Left renal cortex interstitium (tissue), 4 donors: ENCODE data around the gene ZBTB8B. TPM values are rescaled to one million over a fixed set of nuclear protein-coding genes. Genes with fewer than 3 reads are reported as not detected.
"Not testable (repeated sequence)": the region's sequence is repeated elsewhere in the genome, so short reads cannot be mapped to it uniquely, and the experiment has no call there.

ENCODE experiments used
- DNase-seq, 4 donors: peaks; one replicate each; pipeline ENCODE4 v3.0.0-alpha.2; 2013; ENCODE audit warnings: low read depth in 4 of 4, low spot score in 2 of 4, missing footprints in 1 of 4
- polyA plus RNA-seq, 4 donors: library from polyadenylated mRNA; unstranded; fragments of 120-200 nt; gene quantifications; one replicate each; pipeline ENCODE4 v1.2.1, GENCODE V29; 2013; ENCODE audit not compliant: insufficient read length in 4 of 4

Gene ZBTB8B
- polyA plus RNA-seq: 1 to 10 TPM in 2 of 4 donors, under 1 TPM in 2; 0.73 to 2.1 (median 1.4) TPM

- DNase-seq: peak; percentile 62 to 92 (median 84)
Measured at GRCh38 chr1:32464716-32465577, at the start of gene ZBTB8B. Gene ZBTB8B (plus strand): TSS chr1:32465072. CDS start chr1:32470625, 5,553 bp downstream.

GRCh38 chr1:32421775-32422174 is 43.1 kb upstream of the ZBTB8B start:
- DNase-seq: no peak

- peak in 1 of 4 donors; percentile 41 for DNase-seq
Measured at GRCh38 chr1:32426489-32427255, 38.2 kb upstream of the ZBTB8B start.

DNA sequence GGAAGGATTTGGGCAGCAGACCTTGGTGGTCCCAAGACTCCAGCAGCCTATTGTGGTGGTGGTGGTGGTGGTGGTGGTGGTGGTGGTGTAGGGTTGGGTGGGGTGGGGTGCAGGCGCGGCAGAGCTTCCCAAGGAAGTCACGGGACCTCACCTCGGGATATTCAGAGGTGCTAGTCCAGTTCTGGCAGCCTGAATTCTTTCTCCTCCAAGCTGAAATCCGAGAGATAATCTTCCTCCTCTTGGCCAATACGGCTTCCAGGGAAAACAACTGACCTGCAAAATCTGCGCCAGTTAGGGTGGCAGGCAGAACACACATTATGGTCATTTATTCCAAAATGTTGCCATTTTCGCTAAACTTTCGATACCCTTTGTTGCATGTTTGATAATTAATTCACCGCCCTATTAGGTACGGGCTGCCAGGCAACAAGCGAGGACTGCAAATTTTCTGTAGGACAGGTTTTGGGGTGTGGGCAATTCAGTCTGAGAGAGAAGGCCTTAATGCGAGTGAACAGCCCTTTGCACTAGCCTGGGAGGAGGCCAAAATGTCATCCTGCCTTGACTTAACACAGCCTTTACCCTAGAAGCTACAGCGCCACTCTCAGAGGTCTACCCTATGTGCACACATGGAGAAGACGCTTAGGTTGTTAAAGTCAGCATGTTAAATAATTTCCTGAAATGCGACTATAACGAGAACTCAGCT is 37.5 kb upstream of the ZBTB8B start:
- DNase-seq: no peak

- DNase-seq: no peak
Measured at GRCh38 chr1:32431736-32432400, 33.0 kb upstream of the ZBTB8B start.

DNA sequence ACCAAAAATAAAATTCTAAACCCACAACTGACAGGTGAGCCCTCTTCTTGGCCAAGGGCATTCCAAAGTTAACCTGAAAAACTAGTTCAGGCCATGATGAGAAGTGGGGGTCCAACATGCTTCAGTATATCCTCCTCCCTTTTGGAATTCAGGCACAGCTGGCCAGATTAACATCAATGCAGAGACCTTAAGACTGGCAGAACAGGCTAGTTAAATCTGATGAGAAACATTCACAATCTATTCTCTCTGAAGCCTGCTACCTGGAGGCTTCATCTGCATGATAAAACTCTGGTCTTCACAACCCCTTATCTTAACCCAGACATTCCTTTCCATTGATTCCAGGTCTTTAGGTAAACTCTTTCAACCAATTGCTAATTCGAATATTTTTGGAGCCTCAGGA is 26.7 kb upstream of the ZBTB8B start:
- DNase-seq: no peak

GRCh38 chr1:32438777-32439176 is 26.1 kb upstream of the ZBTB8B start:
- DNase-seq: not testable (repeated sequence)

- DNase-seq: not testable (repeated sequence)
Measured at GRCh38 chr1:32441467-32441866, 23.4 kb upstream of the ZBTB8B start.

DNA sequence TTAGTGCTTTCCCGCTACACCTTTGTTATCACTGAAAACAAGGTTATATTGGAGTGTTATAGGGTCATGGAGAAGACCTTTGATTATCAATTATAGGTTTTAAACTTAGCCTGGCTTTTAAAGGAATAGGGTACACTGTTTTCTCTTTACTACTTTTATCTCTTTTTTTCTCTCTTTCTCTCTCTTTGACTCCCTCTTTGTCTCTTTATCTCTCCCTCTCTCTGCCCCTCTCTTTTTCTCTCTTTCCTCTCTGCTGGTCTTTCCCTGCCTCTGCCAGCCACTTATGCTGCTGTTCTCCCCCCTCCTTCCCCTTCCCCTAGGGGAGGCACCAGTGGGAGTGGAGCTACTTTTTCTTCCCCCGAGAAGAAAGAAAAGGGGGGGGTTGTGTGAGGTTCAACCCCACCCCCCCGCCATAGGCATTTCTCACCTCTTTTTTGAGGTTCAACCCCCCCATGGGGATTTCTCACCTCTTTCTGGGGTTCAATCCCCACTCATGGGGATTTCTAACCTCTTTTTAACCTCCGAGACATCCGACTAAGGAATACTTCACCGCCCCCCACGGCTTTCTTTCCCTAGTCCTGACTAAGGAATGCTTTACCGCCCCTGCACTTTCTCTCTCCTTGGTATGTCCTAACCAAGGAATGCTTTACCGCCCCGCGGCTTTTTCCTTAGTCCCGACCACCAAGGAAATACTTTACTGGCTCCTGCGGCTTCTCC is 17.2 kb upstream of the ZBTB8B start:
- DNase-seq: no peak

GRCh38 chr1:32448186-32448772 is 16.6 kb upstream of the ZBTB8B start:
- DNase-seq: not testable (repeated sequence)

- no peak for DNase-seq
Measured at GRCh38 chr1:32448773-32449456, 16.0 kb upstream of the ZBTB8B start.

DNA sequence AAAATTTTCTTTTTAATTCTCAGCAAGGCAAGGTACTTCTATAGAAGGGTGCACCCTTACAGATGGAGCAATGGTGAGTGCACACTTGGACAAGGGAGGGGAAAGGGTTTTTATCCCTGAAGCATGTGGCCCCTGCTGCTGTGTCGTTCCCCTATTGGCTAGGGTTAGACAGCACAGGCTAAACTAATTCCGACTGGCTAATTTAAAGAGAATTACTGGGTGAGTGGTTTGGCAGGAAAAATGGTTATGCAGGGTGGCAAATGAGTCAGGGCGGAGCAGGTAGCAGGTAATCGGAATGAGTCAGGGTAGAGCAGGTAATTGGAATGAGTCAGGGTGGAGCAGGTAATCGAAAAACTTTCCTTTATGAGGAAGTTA is 15.4 kb upstream of the ZBTB8B start:
- DNase-seq: not testable (repeated sequence)

GRCh38 chr1:32454726-32455125 is 10.1 kb upstream of the ZBTB8B start:
- DNase-seq: no peak

GRCh38 chr1:32455958-32456357 is 8.9 kb upstream of the ZBTB8B start:
- DNase-seq: no peak

DNA sequence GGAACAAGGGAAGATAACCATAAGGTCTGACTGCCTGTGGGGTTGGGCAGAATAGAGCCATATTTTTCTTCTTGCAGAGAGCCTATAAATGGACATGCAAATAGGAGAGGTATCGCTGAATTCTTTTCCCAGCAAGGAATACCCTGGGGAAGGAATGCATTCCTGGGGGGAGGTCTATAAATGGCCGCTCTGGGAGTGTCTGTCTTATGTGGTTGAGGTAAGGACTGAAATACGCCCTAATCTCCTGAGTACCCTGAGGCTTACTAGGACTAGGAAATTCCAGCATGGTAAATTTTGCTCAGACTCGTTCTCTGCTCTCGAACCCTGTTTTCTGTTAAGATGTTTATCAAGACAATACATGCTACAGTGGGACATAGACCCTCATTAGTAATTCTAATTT is 6.1 kb upstream of the ZBTB8B start:
- DNase-seq: not testable (repeated sequence)

DNA sequence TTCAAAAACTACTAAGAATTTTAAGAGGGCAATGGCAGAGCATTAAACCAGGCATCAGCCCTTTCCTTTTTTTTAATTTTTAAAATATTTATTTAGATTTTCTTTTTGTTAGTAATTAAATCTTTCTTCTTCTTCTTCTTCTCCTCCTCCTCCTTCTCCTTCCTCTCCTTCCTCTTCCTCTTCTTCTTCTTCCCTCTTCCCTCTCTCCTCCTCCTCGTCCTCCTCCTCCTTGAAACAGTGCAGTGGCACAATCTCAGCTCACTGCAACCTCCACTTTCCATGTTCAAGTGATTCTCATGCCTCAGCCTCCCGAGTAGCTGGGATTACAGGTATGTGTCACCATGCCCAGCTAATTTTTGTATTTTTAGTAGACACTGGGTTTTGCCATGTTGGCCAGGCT is 1.9 kb upstream of the ZBTB8B start:
- DNase-seq: not testable (repeated sequence)

DNA sequence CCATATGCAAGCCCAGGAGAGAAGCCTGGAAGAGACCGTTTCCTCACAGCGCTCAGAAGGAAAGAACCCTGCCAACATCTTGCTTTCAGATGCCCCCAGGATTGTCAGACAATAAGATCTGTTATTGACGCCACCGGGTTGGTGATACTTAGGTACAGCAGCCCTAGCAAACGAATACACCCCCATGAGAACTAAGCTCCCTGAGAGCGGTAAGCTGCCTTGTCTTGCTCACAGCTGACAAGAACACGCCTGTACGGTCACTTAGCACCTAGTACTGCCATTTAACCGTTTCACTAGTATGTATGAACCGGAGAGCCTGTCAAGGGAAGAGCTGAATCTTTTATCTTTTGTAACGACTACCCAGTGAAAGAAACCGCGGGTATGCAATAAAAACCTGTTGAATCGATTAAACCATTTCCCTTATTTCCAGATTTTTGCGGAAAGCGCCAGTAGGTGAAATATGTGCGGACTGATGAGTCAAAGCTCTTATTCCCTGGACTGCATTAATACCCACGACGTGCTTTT is 619 bp upstream of the ZBTB8B start:
- DNase-seq: peak in 2 of 4 donors; percentile 27 to 37

GRCh38 chr1:32465578-32465933 is 684 bp downstream of the ZBTB8B start:
- DNase-seq: no peak

DNA sequence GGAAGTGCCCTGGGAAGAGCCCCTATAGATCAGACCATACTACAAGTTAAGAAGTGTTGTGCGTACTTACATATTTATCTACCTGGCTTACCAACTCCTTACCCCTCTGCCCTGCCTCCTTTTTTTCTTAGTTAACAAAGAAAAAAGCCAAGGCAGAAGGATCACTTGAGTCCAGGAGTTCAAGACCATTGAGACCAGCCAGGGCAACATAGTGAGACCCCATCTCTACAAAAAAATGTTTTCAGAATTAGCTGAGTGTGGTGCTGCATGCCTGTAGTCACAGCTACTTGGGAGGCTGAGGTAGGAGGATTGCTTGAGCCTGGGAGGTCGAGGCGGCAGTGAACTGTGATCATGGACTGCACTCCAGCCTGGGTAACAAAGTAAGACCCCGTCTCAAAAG is 1.9 kb downstream of the ZBTB8B start:
- no peak for DNase-seq
